Measurements from ENCODE around the gene HLA-DQB1.
"Not testable (repeated sequence)": the region's sequence is repeated elsewhere in the genome, so short reads cannot be mapped to it uniquely, and the experiment has no call there.

DNA sequence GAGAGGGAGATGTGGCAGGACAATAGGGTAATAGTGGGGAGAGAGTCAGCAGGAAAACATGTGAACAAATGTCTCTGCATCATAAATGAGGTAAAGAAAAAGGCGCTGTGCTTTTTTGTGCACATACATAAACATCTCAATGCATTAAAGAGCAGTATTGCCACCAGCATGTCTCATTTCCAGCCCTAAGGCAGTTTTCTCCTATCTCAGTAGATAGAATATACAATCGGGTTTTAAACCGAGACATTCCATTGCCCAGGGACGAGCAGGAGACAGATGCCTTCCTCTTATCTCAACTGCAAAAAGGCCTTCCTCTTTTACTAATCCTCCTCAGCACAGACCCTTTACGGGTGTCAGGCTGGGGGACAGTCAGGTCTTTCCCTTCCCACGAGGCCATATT is 9.1 kb downstream of the HLA-DQB1 start:
- not testable (repeated sequence) for TF ChIP-seq EZH2 (IDR thresholded peaks at IDR 0.05; ENCODE audit: low read length, unreplicated experiment); CTCF (conservative IDR thresholded peaks at IDR 0.05; ENCODE audit: low read depth, low read length)

Data from PC-3 (cell line).